Neural cell (in vitro differentiated cells): ENCODE results near the gene CCDC88C. TPM values are rescaled to one million over a fixed set of nuclear protein-coding genes. Genes with fewer than 3 reads are reported as not detected.

Experiments used
- H2AFZ ChIP-seq: fragments of 200-600, 300-800 bp; sonication (generic), shearing (Covaris generic); 2 replicates; pipeline ENCODE4 v1.6.0; 2014; ENCODE audit warnings: low read depth, mild to moderate bottlenecking, antibody characterized with exemption, low read length, moderate library complexity
- H3F3A ChIP-seq: fragments of 200-600 bp; shearing (Covaris generic); 2 replicates; pipeline ENCODE4 v1.6.1; 2016; ENCODE audit warnings: mild to moderate bottlenecking, moderate library complexity, mixed read lengths, antibody characterized with exemption, low read length; ENCODE audit not compliant: insufficient read depth, poor library complexity, severe bottlenecking
- H3K27ac ChIP-seq: fragments of 200-600, 300-800 bp; sonication (generic), shearing (Covaris generic); 2 replicates; pipeline ENCODE4 v1.5.1; 2014; ENCODE audit warnings: mild to moderate bottlenecking, low read length, moderate library complexity
- H3K27me3 ChIP-seq: fragments of 300-800, 200-600 bp; sonication (generic), shearing (Covaris generic); 2 replicates; pipeline ENCODE4 v1.6.0; 2014; ENCODE audit warnings: mild to moderate bottlenecking, low read depth, low read length, moderate library complexity; ENCODE audit not compliant: insufficient read depth
- H3K36me3 ChIP-seq: fragments of 300-800, 200-600 bp; sonication (generic), shearing (Covaris generic); 2 replicates; pipeline ENCODE4 v1.5.1; 2014; ENCODE audit warnings: mild to moderate bottlenecking, antibody characterized with exemption, low read length, moderate library complexity; ENCODE audit not compliant: insufficient read depth
- H3K4me2 ChIP-seq: fragments of 300-800, 200-600 bp; sonication (generic), shearing (Covaris generic); 2 replicates; pipeline ENCODE4 v1.6.0; 2014; ENCODE audit warnings: mild to moderate bottlenecking, low read length
- H3K4me3 ChIP-seq: fragments of 300-800, 200-600 bp; sonication (generic), shearing (Covaris generic); 2 replicates; pipeline ENCODE4 v1.5.1; 2014; ENCODE audit warnings: mild to moderate bottlenecking, low read length, moderate library complexity
- H3K79me2 ChIP-seq: fragments of 200-600 bp; shearing (Covaris generic); replicated peaks from 2 replicates; pipeline ENCODE4 v1.6.0; 2014; ENCODE audit warnings: mild to moderate bottlenecking, low read length, moderate library complexity; ENCODE audit not compliant: insufficient read depth
- H3K9ac ChIP-seq: fragments of 300-800, 200-600 bp; sonication (generic), shearing (Covaris generic); 2 replicates; pipeline ENCODE4 v1.6.1; 2016; ENCODE audit warnings: mild to moderate bottlenecking, low read length, mixed read lengths
- H3K9me2 ChIP-seq: fragments of 200-600 bp; shearing (Covaris generic); 2 replicates; pipeline ENCODE4 v1.6.1; 2016; ENCODE audit warnings: mild to moderate bottlenecking, low read length, mixed read lengths; ENCODE audit not compliant: insufficient read depth
- H3K9me3 ChIP-seq: fragments of 200-600, 300-800 bp; sonication (generic), shearing (Covaris generic); 2 replicates; pipeline ENCODE4 v1.6.1; 2016; ENCODE audit warnings: mild to moderate bottlenecking, mixed run types, low read length, moderate library complexity, mixed read lengths
- H4K20me1 ChIP-seq: fragments of 200-600 bp; shearing (Covaris generic); 2 replicates; pipeline ENCODE4 v1.6.1; 2016; ENCODE audit warnings: mild to moderate bottlenecking, mixed run types; ENCODE audit not compliant: insufficient read depth
- EP300 ChIP-seq: fragments of 450-650 bp; conservative IDR thresholded peaks from 2 replicates; pipeline ENCODE4 v1.6.1; 2014; ENCODE audit warnings: antibody characterized with exemption, mild to moderate bottlenecking, moderate library complexity; ENCODE audit not compliant: poor library complexity, severe bottlenecking
- EZH2 ChIP-seq: fragments of 200-600, 300-800 bp; shearing (Covaris generic), sonication (generic); IDR thresholded peaks from 2 replicates; pipeline ENCODE4 v1.6.1; 2014; ENCODE audit warnings: antibody characterized with exemption, low read length, borderline replicate concordance, mild to moderate bottlenecking; ENCODE audit not compliant: insufficient read depth, poor library complexity, severe bottlenecking
- MXI1 ChIP-seq: fragments of 450-650 bp; conservative IDR thresholded peaks from 2 replicates; pipeline ENCODE4 v1.6.1; 2014; ENCODE audit warnings: antibody characterized with exemption, mild to moderate bottlenecking; ENCODE audit not compliant: poor library complexity, severe bottlenecking
- POLR2AphosphoS5 ChIP-seq: IDR thresholded peaks from 2 replicates; pipeline ENCODE4 v1.6.1; 2012
- RAD21 ChIP-seq: fragments of 450-650 bp; conservative IDR thresholded peaks from 2 replicates; pipeline ENCODE4 v1.6.1; 2014; ENCODE audit warnings: antibody characterized with exemption, mild to moderate bottlenecking, moderate library complexity
- SMC3 ChIP-seq: fragments of 450-650 bp; conservative IDR thresholded peaks from 2 replicates; pipeline ENCODE4 v1.6.1; 2014; ENCODE audit warnings: antibody characterized with exemption, mild to moderate bottlenecking, moderate library complexity; ENCODE audit not compliant: poor library complexity
- TAF1 ChIP-seq: IDR thresholded peaks from 2 replicates; pipeline ENCODE4 v1.6.1; 2012; ENCODE audit warnings: low read depth
- polyA plus RNA-seq: library from polyadenylated mRNA; depleted of rRNA; stranded (reverse); fragments of >200 nt; gene quantifications from 2 replicates; pipeline ENCODE4 v1.2.3, GENCODE V29; 2014
- TF ChIP-seq, protein P1 (sequence below): fragments of 450-650 bp; IDR thresholded peaks from 2 replicates; pipeline ENCODE4 v1.5.1; 2014; ENCODE audit warnings: antibody characterized with exemption, mild to moderate bottlenecking, moderate library complexity; ENCODE audit not compliant: poor library complexity, severe bottlenecking
- TF ChIP-seq, protein P2 (sequence below): IDR thresholded peaks from 2 replicates; pipeline ENCODE4 v1.6.1; 2012; ENCODE audit warnings: borderline replicate concordance

Gene CCDC88C
- polyA plus RNA-seq, 1 donor from 2014 or later = 20.1 TPM

DNA sequence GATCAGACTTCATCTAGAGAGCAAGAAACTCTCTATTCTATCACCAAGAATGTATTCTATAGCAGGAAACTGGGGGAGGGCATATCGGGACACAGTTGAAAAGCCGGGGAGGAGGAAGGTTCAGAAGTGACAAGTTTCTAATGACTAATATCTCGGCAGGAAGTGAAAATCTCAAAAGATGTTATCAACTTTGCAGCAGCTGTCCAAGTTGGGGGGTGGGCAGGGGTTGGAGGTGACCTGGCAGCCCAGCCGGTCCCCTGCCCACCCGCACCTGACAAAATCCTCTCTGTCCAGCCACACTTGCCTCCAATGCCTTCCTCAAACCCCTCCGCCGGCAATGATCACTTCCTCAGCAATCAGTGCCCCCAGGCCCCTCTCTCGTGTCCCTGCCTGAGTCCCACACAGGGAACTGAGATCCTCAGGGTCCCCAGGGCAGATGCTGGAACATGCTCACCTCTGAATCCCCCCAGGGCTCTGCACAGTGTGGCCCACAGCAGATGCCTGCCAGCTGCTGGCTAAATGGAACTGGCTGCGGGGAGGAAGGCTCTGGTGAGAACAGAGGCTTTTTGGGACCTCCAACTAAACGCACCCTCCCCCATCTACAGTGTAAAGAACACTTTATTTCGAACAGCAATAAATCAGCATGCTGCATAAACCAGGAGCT is 43.9 kb downstream of the CCDC88C start:
- Histone ChIP-seq H3F3A (no peaks in the 10 kb centered on the region), H3K27ac (no peak overlapping the region), H3K36me3 (no peaks in the 10 kb centered on the region), H3K4me2 (no peak overlapping the region), H3K27me3 (no peaks in the 10 kb centered on the region), H2AFZ (no peak overlapping the region), H3K4me3 (no peak overlapping the region), H3K9me2 (no peaks in the 10 kb centered on the region), H4K20me1 (no peaks in the 10 kb centered on the region), H3K79me2 (peaks cover 44% of the 10 kb centered on the region), H3K9me3 (no peaks in the 10 kb centered on the region), H3K9ac (peak overlapping the region; percentile 5)
- TF ChIP-seq, protein P1, sequence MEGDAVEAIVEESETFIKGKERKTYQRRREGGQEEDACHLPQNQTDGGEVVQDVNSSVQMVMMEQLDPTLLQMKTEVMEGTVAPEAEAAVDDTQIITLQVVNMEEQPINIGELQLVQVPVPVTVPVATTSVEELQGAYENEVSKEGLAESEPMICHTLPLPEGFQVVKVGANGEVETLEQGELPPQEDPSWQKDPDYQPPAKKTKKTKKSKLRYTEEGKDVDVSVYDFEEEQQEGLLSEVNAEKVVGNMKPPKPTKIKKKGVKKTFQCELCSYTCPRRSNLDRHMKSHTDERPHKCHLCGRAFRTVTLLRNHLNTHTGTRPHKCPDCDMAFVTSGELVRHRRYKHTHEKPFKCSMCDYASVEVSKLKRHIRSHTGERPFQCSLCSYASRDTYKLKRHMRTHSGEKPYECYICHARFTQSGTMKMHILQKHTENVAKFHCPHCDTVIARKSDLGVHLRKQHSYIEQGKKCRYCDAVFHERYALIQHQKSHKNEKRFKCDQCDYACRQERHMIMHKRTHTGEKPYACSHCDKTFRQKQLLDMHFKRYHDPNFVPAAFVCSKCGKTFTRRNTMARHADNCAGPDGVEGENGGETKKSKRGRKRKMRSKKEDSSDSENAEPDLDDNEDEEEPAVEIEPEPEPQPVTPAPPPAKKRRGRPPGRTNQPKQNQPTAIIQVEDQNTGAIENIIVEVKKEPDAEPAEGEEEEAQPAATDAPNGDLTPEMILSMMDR = no peak
- no peak for TF ChIP-seq EP300
- TF ChIP-seq, protein P2, sequence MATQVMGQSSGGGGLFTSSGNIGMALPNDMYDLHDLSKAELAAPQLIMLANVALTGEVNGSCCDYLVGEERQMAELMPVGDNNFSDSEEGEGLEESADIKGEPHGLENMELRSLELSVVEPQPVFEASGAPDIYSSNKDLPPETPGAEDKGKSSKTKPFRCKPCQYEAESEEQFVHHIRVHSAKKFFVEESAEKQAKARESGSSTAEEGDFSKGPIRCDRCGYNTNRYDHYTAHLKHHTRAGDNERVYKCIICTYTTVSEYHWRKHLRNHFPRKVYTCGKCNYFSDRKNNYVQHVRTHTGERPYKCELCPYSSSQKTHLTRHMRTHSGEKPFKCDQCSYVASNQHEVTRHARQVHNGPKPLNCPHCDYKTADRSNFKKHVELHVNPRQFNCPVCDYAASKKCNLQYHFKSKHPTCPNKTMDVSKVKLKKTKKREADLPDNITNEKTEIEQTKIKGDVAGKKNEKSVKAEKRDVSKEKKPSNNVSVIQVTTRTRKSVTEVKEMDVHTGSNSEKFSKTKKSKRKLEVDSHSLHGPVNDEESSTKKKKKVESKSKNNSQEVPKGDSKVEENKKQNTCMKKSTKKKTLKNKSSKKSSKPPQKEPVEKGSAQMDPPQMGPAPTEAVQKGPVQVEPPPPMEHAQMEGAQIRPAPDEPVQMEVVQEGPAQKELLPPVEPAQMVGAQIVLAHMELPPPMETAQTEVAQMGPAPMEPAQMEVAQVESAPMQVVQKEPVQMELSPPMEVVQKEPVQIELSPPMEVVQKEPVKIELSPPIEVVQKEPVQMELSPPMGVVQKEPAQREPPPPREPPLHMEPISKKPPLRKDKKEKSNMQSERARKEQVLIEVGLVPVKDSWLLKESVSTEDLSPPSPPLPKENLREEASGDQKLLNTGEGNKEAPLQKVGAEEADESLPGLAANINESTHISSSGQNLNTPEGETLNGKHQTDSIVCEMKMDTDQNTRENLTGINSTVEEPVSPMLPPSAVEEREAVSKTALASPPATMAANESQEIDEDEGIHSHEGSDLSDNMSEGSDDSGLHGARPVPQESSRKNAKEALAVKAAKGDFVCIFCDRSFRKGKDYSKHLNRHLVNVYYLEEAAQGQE = no peak
- no peak for TF ChIP-seq SMC3
- TF ChIP-seq RAD21 = no peak
- TF ChIP-seq MXI1 = no peak
- no peak for TF ChIP-seq EZH2
- no peak for TF ChIP-seq POLR2AphosphoS5
- no peak for TF ChIP-seq TAF1

DNA sequence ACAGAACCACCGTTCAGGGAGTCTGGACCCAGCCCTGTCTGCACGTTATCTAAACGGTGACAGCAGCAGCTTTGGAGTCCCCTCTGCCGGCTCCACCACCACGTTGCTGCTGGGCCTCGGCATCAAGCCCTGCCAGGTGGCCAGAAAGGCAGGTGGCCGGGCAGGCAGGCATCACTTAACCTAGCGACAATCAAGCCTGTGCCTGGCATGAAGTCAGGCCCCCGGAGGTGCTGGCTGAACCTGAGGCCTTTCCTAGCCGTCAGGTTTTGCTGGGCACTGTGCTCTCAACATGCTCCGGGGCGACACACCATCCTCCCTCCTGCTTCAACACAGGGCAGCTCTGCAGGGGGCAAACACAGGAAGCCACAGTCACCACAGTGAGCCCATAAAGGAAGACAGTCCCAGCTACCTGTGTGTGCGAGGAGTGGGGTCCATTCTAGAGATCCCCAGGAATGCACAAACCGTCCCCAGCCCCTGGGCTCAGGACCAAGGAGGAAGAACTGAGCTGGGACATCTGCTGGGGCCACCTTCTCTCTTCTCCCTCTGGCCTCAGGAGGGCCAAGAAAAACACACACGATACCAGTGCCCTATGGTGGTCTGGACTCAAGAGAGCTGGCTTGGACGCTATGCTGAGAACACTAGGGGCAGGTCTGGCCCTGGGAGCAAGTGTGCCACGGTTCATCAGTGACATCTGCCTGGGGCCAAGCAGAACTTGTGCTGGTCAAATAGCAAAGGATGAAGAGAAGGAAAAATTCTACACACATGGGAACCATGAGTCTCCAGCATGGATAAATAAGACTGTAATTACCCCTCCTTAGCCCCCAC is 44.7 kb downstream of the CCDC88C start:
- peaks cover 43% of the 10 kb centered on the region for H3K79me2 ChIP-seq
- TF ChIP-seq, protein P2 = no peak
- TF ChIP-seq TAF1 (no peak), POLR2AphosphoS5 (no peak), MXI1 (no peak), EZH2 (no peak), EP300 (no peak), SMC3 (no peak), RAD21 (no peak)
- TF ChIP-seq, protein P1 = no peak
- no peak overlapping the region for H3K27ac ChIP-seq
- H3K36me3 ChIP-seq = no peaks in the 10 kb centered on the region
- H3K27me3 ChIP-seq = no peaks in the 10 kb centered on the region
- no peaks in the 10 kb centered on the region for H3F3A ChIP-seq
- H3K4me2 ChIP-seq = no peak overlapping the region
- no peak overlapping the region for H2AFZ ChIP-seq
- no peak overlapping the region for H3K9ac ChIP-seq
- no peaks in the 10 kb centered on the region for H3K9me2 ChIP-seq
- H3K9me3 ChIP-seq = no peaks in the 10 kb centered on the region
- no peaks in the 10 kb centered on the region for H4K20me1 ChIP-seq
- no peak overlapping the region for H3K4me3 ChIP-seq
